ENCODE results near the gene SPN.

GRCh38 chr16:29676989-29677785 is 14.1 kb downstream of the SPN start:
- no peak for TF ChIP-seq POLR2AphosphoS5 (IDR thresholded peaks at IDR 0.05)
- TF ChIP-seq, protein P1, sequence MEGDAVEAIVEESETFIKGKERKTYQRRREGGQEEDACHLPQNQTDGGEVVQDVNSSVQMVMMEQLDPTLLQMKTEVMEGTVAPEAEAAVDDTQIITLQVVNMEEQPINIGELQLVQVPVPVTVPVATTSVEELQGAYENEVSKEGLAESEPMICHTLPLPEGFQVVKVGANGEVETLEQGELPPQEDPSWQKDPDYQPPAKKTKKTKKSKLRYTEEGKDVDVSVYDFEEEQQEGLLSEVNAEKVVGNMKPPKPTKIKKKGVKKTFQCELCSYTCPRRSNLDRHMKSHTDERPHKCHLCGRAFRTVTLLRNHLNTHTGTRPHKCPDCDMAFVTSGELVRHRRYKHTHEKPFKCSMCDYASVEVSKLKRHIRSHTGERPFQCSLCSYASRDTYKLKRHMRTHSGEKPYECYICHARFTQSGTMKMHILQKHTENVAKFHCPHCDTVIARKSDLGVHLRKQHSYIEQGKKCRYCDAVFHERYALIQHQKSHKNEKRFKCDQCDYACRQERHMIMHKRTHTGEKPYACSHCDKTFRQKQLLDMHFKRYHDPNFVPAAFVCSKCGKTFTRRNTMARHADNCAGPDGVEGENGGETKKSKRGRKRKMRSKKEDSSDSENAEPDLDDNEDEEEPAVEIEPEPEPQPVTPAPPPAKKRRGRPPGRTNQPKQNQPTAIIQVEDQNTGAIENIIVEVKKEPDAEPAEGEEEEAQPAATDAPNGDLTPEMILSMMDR (IDR thresholded peaks at IDR 0.05) = no peak
- TF ChIP-seq POLR2A (IDR thresholded peaks at IDR 0.05) = no peak
- no peak for TF ChIP-seq EP300 (IDR thresholded peaks at IDR 0.05)
